HEK293 (cell line): ENCODE measurements around the gene EML4.
A peak's percentile ranks its signal among the peaks of the same experiment; 100 is the strongest.
"Not testable (repeated sequence)": the region's sequence is repeated elsewhere in the genome, so short reads cannot be mapped to it uniquely, and the experiment has no call there.

Experiments used
- CTCF ChIA-PET: fragments of 350-600 bp; formaldehyde crosslinking; extraction: SDS; loops from one replicate; lab custom pipeline; 2021; ENCODE audit warnings: antibody characterized with exemption; lab: Yijun Ruan, JAX
- POLR2A ChIA-PET: fragments of 300-600 bp; formaldehyde crosslinking; extraction: SDS; loops from one replicate; lab custom pipeline; 2020; ENCODE audit warnings: antibody characterized with exemption, inconsistent platforms; lab: Yijun Ruan, JAX
- H3K27ac ChIP-seq: fragments of 200-500 bp; sonication (Bioruptor generic); 2 replicates; pipeline ENCODE4 v1.5.1; 2014; ENCODE audit warnings: low read depth, low read length, control low read depth, inconsistent platforms; ENCODE audit errors: extremely low read depth
- H3K36me3 ChIP-seq, 2 experiments: fragments of 200-500 bp in 1 of 2; sonication (Bioruptor generic) in 1 of 2; 1 replicate in 1 of 2; 2 replicates in 1 of 2; pipeline ENCODE4 v1.5.1; 2014 to 2017; ENCODE audit warnings: inconsistent platforms in 2 of 2, low read length in 2 of 2; ENCODE audit not compliant: control insufficient read depth in 2 of 2, insufficient read depth in 1 of 2
- H3K4me1 ChIP-seq: fragments of 200-500 bp; sonication (Bioruptor generic); 2 replicates; pipeline ENCODE4 v1.5.1; 2014; ENCODE audit warnings: mild to moderate bottlenecking, low read length, inconsistent platforms; ENCODE audit not compliant: control insufficient read depth, insufficient read depth
- H3K4me3 ChIP-seq: 2 replicates; pipeline ENCODE4 v1.5.1; 2011; ENCODE audit warnings: low read depth, mild to moderate bottlenecking, control low read depth, low read length, moderate library complexity
- H3K9me3 ChIP-seq: fragments of 200-500 bp; sonication (Bioruptor generic); 2 replicates; pipeline ENCODE4 v1.5.1; 2014; ENCODE audit warnings: low read depth, low read length, inconsistent platforms; ENCODE audit not compliant: control insufficient read depth, insufficient read depth
- KLF8 ChIP-seq: fragments of 450-650 bp; formaldehyde crosslinking; IDR thresholded peaks from 2 replicates; pipeline ENCODE4 v1.5.1; 2016; ENCODE audit warnings: missing biosample characterization, missing genetic modification characterization
- SCRT1 ChIP-seq: fragments of 450-650 bp; formaldehyde crosslinking; IDR thresholded peaks from 2 replicates; pipeline ENCODE4 v1.5.1; 2016; ENCODE audit warnings: missing biosample characterization, missing genetic modification characterization, borderline replicate concordance
- TRIM28 ChIP-seq: IDR thresholded peaks from 2 replicates; pipeline ENCODE4 v1.6.1; 2011; ENCODE audit warnings: low read length, control low read depth, borderline replicate concordance
- ZBTB17 ChIP-seq: fragments of 450-650 bp; formaldehyde crosslinking; IDR thresholded peaks from 2 replicates; pipeline ENCODE4 v1.5.1; 2016; ENCODE audit warnings: missing biosample characterization, missing genetic modification characterization
- ZNF140 ChIP-seq: fragments of 450-650 bp; formaldehyde crosslinking; IDR thresholded peaks from 2 replicates; pipeline ENCODE4 v1.5.1; 2016; ENCODE audit warnings: missing biosample characterization, missing genetic modification characterization
- ZNF155 ChIP-seq: fragments of 450-650 bp; formaldehyde crosslinking; IDR thresholded peaks from 2 replicates; pipeline ENCODE4 v1.5.1; 2016; ENCODE audit warnings: missing biosample characterization, missing genetic modification characterization
- ZNF214 ChIP-seq: fragments of 450-650 bp; formaldehyde crosslinking; IDR thresholded peaks from 2 replicates; pipeline ENCODE4 v1.5.1; 2017; ENCODE audit warnings: missing biosample characterization, mild to moderate bottlenecking, missing genetic modification characterization, borderline replicate concordance
- ZNF350 ChIP-seq: fragments of 450-650 bp; formaldehyde crosslinking; IDR thresholded peaks from 2 replicates; pipeline ENCODE4 v1.5.0; 2017; ENCODE audit warnings: missing biosample characterization, mild to moderate bottlenecking, missing genetic modification characterization
- ZNF530 ChIP-seq: fragments of 450-650 bp; formaldehyde crosslinking; IDR thresholded peaks from 2 replicates; pipeline ENCODE4 v1.5.1; 2016; ENCODE audit warnings: low read depth, missing biosample characterization, missing genetic modification characterization
- ZNF544 ChIP-seq: fragments of 450-650 bp; formaldehyde crosslinking; IDR thresholded peaks from 2 replicates; pipeline ENCODE4 v1.5.0; 2017; ENCODE audit warnings: missing biosample characterization, missing genetic modification characterization
- ZNF600 ChIP-seq: fragments of 450-650 bp; formaldehyde crosslinking; IDR thresholded peaks from 2 replicates; pipeline ENCODE4 v1.5.1; 2016; ENCODE audit warnings: missing biosample characterization, missing genetic modification characterization
- ZNF623 ChIP-seq: fragments of 450-650 bp; formaldehyde crosslinking; IDR thresholded peaks from 2 replicates; pipeline ENCODE4 v1.5.1; 2016; ENCODE audit warnings: missing biosample characterization, missing genetic modification characterization
- ZNF768 ChIP-seq: fragments of 450-650 bp; formaldehyde crosslinking; IDR thresholded peaks from 2 replicates; pipeline ENCODE4 v1.5.1; 2018; ENCODE audit warnings: missing biosample characterization, mild to moderate bottlenecking, missing genetic modification characterization
- ZXDB ChIP-seq: fragments of 450-650 bp; formaldehyde crosslinking; IDR thresholded peaks from 2 replicates; pipeline ENCODE4 v1.5.1; 2016; ENCODE audit warnings: missing biosample characterization, missing genetic modification characterization
- TF ChIP-seq, protein P1 (sequence below): fragments of 450-650 bp; formaldehyde crosslinking; IDR thresholded peaks from 2 replicates; pipeline ENCODE4 v1.5.1; 2016; ENCODE audit warnings: missing biosample characterization, missing genetic modification characterization

Gene EML4

DNA sequence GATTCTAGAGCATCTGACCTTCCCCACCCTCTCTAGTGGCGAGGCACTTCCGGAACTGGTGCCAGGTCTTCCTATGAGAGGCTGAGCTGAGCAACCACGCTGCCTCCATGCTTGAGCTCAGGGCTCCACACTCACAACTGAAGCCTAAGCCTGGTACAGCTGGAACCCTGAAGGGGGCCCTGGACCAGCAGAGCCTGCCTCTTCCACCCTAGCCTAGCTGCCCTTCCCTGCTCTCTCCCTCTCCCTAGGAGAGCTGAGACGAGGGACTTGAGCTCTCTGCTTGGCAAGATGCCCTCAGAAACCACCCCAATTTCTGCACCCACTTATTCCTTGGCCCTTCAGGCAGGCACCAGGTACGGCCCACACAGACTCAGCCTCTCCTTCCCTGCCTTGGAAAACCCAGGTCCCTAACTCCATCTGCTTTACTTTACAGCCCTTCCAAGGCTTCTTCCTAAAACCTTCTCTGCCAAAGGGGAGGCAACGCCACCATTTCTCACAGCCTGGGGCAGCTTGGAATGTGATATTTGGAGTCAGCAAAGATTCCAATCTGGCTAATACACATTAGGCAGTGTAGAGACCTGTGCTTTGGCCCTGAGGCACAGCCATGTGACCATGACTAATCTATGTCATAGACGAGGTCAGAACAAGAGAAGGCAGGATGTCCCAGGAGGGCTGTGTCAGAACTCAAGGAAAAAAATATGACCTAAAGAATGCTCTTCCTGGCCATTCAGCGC lies 173.1 kb downstream of the EML4 start:
- ChIA-PET CTCF (interaction anchor here (1.5 kb wide), 1 partner anchor 9 kb away, joined by 5 read pairs; no protein-coding TSS in a partner anchor), POLR2A (no interaction called here)
- peak; percentile 49; the same call in 1 of the 2 replicates for TF ChIP-seq TRIM28
- peak; percentile 20; the same call in 1 of the 2 replicates for TF ChIP-seq ZNF600 (tag by site-specific recombination)
- 0 out of 2 replicates have a peak, but pooled peaks have one; percentile 23 for TF ChIP-seq ZBTB17 (tag by site-specific recombination)
- no peak for TF ChIP-seq KLF8 (tag by site-specific recombination)
- Histone ChIP-seq H3K4me1 (peaks cover 6% of the 10 kb centered on the region; the same call in 1 of the 2 replicates), H3K27ac (no peak overlapping the region), H3K9me3 (no peaks in the 10 kb centered on the region), H3K4me3 (no peak overlapping the region), H3K36me3 (peaks cover 0 to 53% of the 10 kb centered on the region in 2 experiments; a peak in 2 of 3 replicates)

DNA sequence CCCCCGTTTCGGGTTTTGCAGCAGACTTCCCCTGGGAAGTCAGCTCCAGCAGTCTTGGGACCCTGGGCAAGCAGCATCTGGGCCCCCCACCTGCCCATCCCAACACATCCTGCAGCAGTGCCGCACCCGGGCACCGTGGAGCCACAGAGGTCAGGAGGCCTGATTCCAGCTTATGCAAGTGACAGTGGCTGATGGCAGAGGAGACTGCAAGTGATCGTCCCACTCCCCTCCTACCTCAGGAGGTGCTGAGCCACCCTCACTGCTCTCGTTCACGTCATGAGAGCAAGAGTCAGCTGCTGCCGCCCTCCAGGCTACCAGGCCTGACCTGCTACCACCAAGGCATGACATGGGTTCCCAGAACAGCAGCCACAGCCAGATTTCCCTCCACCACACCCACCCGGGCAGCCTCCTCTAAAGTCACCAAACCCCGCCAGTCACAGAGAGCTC lies 173.7 kb downstream of the EML4 start:
- TF ChIP-seq ZNF530 (no peak), ZXDB (tag by site-specific recombination) (no peak), ZNF214 (tag by site-specific recombination) (no peak), ZNF623 (tag by site-specific recombination) (no peak), SCRT1 (tag by site-specific recombination) (no peak), ZNF544 (no peak), ZNF600 (tag by site-specific recombination) (no peak)
- CTCF ChIA-PET = interaction anchor here (1.0 to 1.5 kb wide), 3 partner anchors 9 to 256 kb away, joined by 3 to 5 read pairs (median 3); no protein-coding TSS in a partner anchor

DNA sequence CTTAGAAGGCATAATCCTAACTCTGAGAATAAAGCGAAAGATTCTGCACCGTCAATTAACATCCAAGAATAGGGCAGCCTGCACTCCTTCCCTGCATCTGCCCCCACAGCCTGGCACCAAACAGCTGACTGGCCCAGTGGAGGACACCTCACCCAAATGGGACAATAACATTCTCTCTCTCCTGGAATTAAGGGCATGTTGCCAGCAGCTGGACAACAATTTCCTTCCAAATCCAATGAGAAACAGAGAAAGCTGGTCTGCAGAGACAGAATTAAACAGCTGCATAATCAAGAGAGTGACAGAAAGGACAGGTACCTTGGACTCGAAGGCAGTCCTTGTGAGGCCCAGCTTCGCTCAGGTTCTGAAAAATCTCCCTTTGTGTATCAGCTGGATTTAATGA lies 176.8 kb downstream of the EML4 start:
- H3K36me3 ChIP-seq = peaks cover 8 to 47% of the 10 kb centered on the region in 2 experiments
- no peak overlapping the region for H3K4me3 ChIP-seq
- CTCF ChIA-PET = interaction anchor here (0.8 to 1.0 kb wide), 2 partner anchors 9 to 14 kb away, joined by 3 read pairs; no protein-coding TSS in a partner anchor
- no peak for TF ChIP-seq ZNF768 (tag by site-specific recombination)
- no peak for TF ChIP-seq ZNF140 (tag by site-specific recombination)
- TF ChIP-seq ZNF350 (tag by site-specific recombination) = no peak
- TF ChIP-seq ZNF155 (tag by site-specific recombination) = no peak
- TF ChIP-seq, protein P1, sequence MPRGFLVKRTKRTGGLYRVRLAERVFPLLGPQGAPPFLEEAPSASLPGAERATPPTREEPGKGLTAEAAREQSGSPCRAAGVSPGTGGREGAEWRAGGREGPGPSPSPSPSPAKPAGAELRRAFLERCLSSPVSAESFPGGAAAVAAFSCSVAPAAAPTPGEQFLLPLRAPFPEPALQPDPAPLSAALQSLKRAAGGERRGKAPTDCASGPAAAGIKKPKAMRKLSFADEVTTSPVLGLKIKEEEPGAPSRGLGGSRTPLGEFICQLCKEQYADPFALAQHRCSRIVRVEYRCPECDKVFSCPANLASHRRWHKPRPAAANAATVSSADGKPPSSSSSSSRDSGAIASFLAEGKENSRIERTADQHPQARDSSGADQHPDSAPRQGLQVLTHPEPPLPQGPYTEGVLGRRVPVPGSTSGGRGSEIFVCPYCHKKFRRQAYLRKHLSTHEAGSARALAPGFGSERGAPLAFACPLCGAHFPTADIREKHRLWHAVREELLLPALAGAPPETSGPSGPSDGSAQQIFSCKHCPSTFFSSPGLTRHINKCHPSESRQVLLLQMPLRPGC (tag by site-specific recombination) = no peak
- H3K4me1 ChIP-seq = peaks cover 6% of the 10 kb centered on the region; the same call in 1 of the 2 replicates
- H3K9me3 ChIP-seq = no peaks in the 10 kb centered on the region
- H3K27ac ChIP-seq = no peak overlapping the region
- POLR2A ChIA-PET = no interaction called here

More for the DNA sequence above, 173.7 kb downstream of the EML4 start:
- POLR2A ChIA-PET = no interaction called here
- H3K4me3 ChIP-seq = no peak overlapping the region
- no peak overlapping the region for H3K27ac ChIP-seq
- H3K4me1 ChIP-seq = peaks cover 6% of the 10 kb centered on the region; the same call in 1 of the 2 replicates
- no peaks in the 10 kb centered on the region for H3K9me3 ChIP-seq
- peaks cover 0 to 48% of the 10 kb centered on the region in 2 experiments; a peak in 2 of 3 replicates for H3K36me3 ChIP-seq

DNA sequence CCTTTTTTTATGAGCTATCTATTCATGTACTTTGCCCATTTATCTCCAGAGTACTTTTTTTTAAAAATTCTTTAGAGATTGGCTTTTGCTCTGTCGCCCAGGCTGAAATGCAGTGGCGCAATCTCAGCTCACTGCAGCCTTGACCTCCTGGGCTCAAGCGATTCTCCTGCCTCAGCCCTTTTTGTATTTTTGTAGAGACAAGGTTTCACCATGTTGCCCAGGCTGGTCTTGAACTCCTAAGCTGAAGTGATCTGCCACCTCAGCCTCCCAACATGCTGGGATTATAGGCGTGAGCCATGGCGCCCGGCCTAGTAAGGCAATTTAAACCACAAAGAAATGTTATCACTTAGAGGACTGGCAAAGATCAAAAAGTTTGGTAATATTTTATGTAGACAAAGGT lies 177.7 kb downstream of the EML4 start:
- CTCF ChIA-PET = interaction anchor here (0.6 to 1.0 kb wide), 4 partner anchors 8 to 151 kb away, joined by 3 to 5 read pairs (median 3); no protein-coding TSS in a partner anchor
- H3K9me3 ChIP-seq, POLR2A ChIA-PET, H3K4me1 ChIP-seq, H3K27ac ChIP-seq, H3K4me3 ChIP-seq: not testable (repeated sequence)
- peaks cover 8 to 52% of the 10 kb centered on the region in 2 experiments for H3K36me3 ChIP-seq

DNA sequence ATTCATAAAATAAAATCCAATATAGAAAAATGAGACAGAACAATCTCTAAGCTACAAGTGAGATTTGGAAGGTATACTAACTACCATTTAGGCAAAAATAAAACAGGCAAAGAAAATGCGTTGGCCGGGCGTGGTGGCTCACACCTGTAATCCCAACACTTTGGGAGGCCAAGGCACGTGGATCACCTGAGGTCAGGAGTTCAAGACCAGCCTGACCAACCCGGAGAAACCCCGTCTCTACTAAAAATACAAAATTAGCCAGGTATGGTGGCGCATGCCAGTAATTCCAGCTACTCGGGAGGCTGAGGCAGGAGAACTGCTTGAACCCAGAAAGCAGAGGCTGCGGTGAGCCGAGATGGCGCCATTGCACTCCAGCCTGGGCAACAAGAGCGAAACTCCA lies 178.4 kb downstream of the EML4 start:
- H3K4me3 ChIP-seq, H3K9me3 ChIP-seq, POLR2A ChIA-PET, H3K27ac ChIP-seq, H3K4me1 ChIP-seq: not testable (repeated sequence)
- CTCF ChIA-PET = interaction anchor here (0.6 kb wide), 1 partner anchor 132 kb away, joined by 3 read pairs; no protein-coding TSS in a partner anchor
- peaks cover 8 to 58% of the 10 kb centered on the region in 2 experiments for H3K36me3 ChIP-seq
